ENCODE data around the gene ABHD14A. TPM values are rescaled to one million over a fixed set of nuclear protein-coding genes. Genes with fewer than 3 reads are reported as not detected.

ABHD14A gene
- total RNA-seq = 20.4 and 21.6 TPM in 2 replicates

DNA sequence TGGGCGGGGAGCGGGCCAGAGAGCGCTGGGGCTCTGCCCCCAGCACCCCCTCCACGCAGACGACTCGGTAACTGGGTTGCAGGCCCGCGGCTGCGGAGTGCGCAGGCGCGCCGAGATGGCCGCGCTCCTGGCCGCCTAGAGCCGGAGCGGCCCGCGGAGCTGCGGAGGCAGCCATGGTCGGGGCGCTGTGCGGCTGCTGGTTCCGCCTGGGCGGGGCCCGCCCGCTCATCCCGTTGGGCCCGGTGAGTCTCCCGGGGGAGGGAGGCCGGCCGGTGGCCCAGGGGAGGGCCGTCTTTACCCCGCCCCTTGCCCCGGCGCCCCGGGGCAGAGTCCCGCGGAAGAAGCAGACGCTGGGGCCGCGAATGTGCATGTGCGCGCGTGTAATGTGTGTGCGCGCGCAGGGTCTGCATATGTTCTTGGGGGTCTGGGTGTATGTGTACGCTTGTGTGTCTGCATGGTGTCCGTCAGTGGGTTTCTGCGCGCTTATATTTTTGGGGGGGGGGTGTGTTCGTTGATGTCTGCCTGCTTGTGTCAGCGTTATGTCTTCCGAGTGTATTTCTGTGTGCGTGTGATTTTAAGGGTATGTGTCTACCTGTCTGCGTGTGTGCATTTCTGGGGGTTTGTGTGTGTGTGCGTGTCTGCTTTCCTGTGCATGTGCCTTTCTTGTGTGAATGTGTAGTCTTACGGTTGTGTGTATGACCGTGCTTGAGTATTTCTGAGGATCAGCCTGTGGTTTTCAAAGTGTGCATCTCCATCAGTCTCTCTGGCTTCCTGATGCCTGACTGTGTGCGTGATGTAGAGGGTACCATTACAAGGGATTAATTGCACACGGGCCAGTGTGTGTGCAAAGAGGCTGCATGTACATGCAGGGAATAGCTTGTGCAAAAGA, at the start of gene ABHD14A:
TSS of gene ABHD14A (plus strand) at position 102 of the 889 bp plus-strand sequence. CDS start at position 174, 72 bp downstream.

DNA sequence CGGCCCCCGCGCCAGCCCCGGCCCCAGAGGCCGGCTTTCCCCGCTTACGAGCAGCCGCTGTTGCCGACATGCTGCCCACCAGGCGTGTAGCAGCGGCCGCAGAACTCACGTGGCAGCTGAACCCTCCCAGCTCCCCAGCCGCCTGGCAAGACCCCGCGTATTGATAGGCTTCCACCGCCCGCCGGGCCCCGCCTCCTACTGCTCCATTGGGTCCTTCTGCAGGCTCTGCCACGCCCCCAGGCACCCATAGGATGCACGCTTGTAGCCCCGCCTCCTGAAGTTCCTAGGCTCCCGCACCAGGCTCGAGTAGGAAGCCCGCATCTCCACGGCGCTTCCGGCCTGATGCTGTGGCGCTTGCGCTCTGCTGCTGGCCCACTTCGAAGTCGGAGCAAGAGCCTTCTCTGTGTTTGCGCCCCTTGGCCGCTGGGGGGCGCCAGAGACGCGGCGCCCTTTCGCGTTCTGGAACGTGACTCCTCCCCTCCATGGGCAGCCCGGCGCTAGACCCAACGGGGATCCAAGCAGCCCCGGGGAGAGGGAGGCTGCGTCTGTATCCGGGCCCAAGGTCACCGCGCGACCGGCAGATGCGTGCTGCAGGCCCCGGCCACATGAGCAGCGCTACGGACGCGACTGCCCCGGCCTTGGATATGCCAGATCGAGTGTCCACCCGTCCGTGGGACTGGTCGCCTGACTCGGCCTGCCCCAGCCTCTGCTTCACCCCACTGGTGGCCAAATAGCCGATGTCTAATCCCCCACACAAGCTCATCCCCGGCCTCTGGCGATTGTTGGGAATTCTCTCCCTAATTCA, 32.9 kb upstream of the ABHD14A start, which contains the start of the genes PARP3 and RRP9:
TSS of gene PARP3 (plus strand) at position 566 of the 805 bp plus-strand sequence. CDS start 993 bp downstream, outside the sequence.
TSS of gene RRP9 (minus strand) at position 107 of the 805 bp plus-strand sequence. CDS start at position 70, 37 bp downstream.

GRCh38 chr3:51955175-51955892, 19.5 kb upstream of the ABHD14A start, which contains the start of gene GPR62:
Gene GPR62 (plus strand): TSS chr3:51955381. CDS start chr3:51955653, 272 bp downstream.

GRCh38 chr3:51967384-51968169, 7.3 kb upstream of the ABHD14A start, which contains the start of gene PCBP4:
Gene PCBP4 (minus strand): TSS chr3:51967454. CDS start chr3:51961240, 6,214 bp downstream.

DNA sequence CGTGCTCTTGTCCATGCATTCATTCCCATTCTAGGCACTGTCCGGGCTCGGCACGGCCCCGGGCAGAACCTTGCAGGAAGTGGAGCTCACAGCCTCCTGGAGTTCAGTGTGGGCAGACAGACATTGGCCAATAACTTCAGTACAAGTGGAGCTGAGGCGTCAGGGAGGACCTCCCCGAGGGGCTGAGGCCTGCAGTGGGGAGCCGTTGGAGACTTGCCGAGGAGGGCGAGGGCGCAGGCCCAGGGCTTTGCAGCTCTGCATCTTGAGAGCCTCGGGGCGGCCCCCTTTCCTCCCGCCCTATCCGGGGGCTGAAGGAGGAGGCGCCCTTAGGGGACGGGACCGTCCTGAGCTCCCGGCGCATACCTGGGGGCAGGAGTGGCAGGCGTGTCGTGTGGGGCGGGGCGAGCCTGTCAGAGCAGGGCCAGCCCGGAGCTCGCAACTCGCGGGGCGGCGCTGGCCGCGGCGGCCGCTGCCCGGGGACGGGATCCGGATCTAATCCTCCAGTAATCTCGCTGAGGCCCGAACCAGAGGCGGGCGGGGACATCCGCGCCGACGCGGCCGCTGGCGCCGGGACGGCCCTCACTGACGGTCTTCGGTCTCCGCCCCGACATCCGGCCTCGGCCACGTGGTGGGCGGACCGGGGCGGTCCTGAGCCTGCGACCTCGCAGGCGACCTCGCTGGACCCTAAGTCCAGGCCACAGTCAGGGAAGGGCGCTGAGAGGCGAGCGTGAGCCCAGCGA, 8.1 kb downstream of the ABHD14A start, which contains the start of gene ACY1:
TSS of gene ACY1 (plus strand) at position 698 of the 740 bp plus-strand sequence. CDS start 530 bp downstream, outside the sequence.

DNA sequence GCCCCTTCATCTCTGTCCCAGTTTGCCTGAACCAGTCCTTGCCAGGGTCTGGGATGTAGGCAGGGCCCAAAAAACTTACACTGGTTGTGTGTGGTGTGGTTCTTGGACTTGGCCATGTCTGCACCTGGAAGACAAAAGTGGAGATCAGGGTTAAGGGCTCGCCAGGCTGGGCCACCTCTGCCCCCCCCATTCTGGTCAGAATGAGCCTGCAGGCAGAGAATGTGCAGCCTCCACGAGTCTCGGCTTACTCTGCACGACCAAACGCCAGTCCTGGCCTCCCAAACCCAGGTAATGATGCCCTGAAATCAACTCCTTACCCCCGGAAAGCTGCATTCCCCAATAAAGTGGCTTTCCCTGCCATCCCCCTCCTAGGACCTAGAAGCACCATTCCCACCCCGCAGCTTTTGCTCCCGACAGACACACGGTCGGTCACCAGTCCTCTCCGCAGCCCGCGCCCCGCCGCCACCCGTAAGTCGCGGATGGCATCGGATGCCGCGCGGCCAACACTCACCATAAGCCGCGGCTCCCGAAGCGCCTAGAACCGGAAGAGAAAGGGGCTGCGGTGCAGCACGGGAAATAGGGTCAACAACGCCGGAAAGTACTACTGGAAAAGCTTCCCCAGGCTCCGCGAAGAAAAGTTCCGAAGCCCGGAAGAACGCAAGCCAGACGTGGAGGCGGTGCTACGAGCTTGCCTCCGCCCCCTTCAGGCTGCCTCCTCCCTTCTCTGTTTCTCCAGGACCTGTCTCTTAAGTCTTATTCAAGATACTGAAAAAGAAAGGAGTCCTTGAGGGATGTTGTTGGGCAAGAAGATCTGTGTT, 20.7 kb downstream of the ABHD14A start, which contains the start of gene RPL29:
TSS of gene RPL29 (minus strand) at position 550 of the 818 bp plus-strand sequence. CDS start at position 116, 434 bp downstream.

Other genes starting within 250 kb of the ABHD14A start
- gene IQCF6, start 195.8 kb upstream of the ABHD14A start, total RNA-seq = not detected in 2 replicates
- gene IQCF2, start 113.4 kb upstream of the ABHD14A start, total RNA-seq = not detected in 2 replicates
- gene IQCF5, start 99.5 kb upstream of the ABHD14A start, total RNA-seq = not detected in 2 replicates
- not detected in 2 replicates for gene IQCF1, start 71.7 kb upstream of the ABHD14A start, total RNA-seq
- gene RRP9, start 33.2 kb upstream of the ABHD14A start, total RNA-seq = 8.6 and 25.5 TPM in 2 replicates
- 6.7 and 9.4 TPM in 2 replicates for gene PARP3, start 32.7 kb upstream of the ABHD14A start, total RNA-seq
- gene GPR62, start 19.7 kb upstream of the ABHD14A start, total RNA-seq = 0.08 TPM in 1 of 2 replicates, not detected in the other
- 55.6 and 129 TPM in 2 replicates for gene PCBP4, start 7.6 kb upstream of the ABHD14A start, total RNA-seq
- gene ABHD14B, start 1.0 kb upstream of the ABHD14A start, total RNA-seq = 54.2 and 86.1 TPM in 2 replicates
- 26.8 and 74.0 TPM in 2 replicates for gene ACY1, start 8.5 kb downstream of the ABHD14A start, total RNA-seq
- gene RPL29, start 20.8 kb downstream of the ABHD14A start, total RNA-seq = 2,354 and 3,771 TPM in 2 replicates
- 9.6 and 14.2 TPM in 2 replicates for gene DUSP7, start 81.5 kb downstream of the ABHD14A start, total RNA-seq
- 4.1 and 8.7 TPM in 2 replicates for gene POC1A, start 179.4 kb downstream of the ABHD14A start, total RNA-seq
- gene ALAS1, start 223.1 kb downstream of the ABHD14A start, total RNA-seq = 45.6 and 45.7 TPM in 2 replicates

Measured in epithelial cell of alveolus of lung (primary cell).